A172 (cell line): ENCODE measurements around the gene HIBADH. TPM values are rescaled to one million over a fixed set of nuclear protein-coding genes. Genes with fewer than 3 reads are reported as not detected.
"Not testable (repeated sequence)": the region's sequence is repeated elsewhere in the genome, so short reads cannot be mapped to it uniquely, and the experiment has no call there.

Source experiments
- DNase-seq: peaks from one replicate; pipeline ENCODE4 v3.0.0-alpha.2; 2015; ENCODE audit warnings: low spot score
- total RNA-seq: library from RNA; depleted of rRNA; stranded (reverse); fragments of >200 nt; shearing (Covaris generic); gene quantifications from 2 replicates; pipeline ENCODE4 v1.2.3, GENCODE V29; 2014

The HIBADH gene
- total RNA-seq, 1 experiment from 2014 or later: 123 TPM

GRCh38 chr7:27549606-27550005 lies 113.1 kb downstream of the HIBADH start:
- DNase-seq: no peak

- no peak for DNase-seq
Observed at GRCh38 chr7:27548304-27548703, 114.4 kb downstream of the HIBADH start.

GRCh38 chr7:27547401-27547800 lies 115.3 kb downstream of the HIBADH start:
- DNase-seq: peak; percentile 30

GRCh38 chr7:27546610-27547009 lies 116.1 kb downstream of the HIBADH start:
- DNase-seq: no peak

GRCh38 chr7:27535795-27536194 lies 126.9 kb downstream of the HIBADH start:
- no peak for DNase-seq

GRCh38 chr7:27533652-27534081 lies 129.0 kb downstream of the HIBADH start:
- no peak for DNase-seq

GRCh38 chr7:27532314-27532713 lies 130.4 kb downstream of the HIBADH start:
- no peak for DNase-seq

- DNase-seq: no peak
Observed at GRCh38 chr7:27527348-27527714, 135.4 kb downstream of the HIBADH start.

- DNase-seq: no peak
Observed at GRCh38 chr7:27526611-27527347, 135.9 kb downstream of the HIBADH start.

- DNase-seq: no peak
Observed at GRCh38 chr7:27526131-27526530, 136.6 kb downstream of the HIBADH start.

- no peak for DNase-seq
Observed at GRCh38 chr7:27523321-27523720, 139.4 kb downstream of the HIBADH start.

GRCh38 chr7:27522566-27522965 lies 140.1 kb downstream of the HIBADH start:
- no peak for DNase-seq

GRCh38 chr7:27520815-27521790 lies 141.6 kb downstream of the HIBADH start:
- DNase-seq: no peak

GRCh38 chr7:27519793-27520469 lies 142.8 kb downstream of the HIBADH start:
- no peak for DNase-seq

GRCh38 chr7:27518561-27519350 lies 143.9 kb downstream of the HIBADH start:
- no peak for DNase-seq

- no peak for DNase-seq
Observed at GRCh38 chr7:27516421-27516820, 146.3 kb downstream of the HIBADH start.

GRCh38 chr7:27515933-27516332 lies 146.8 kb downstream of the HIBADH start:
- DNase-seq: no peak

GRCh38 chr7:27514861-27515260 lies 147.8 kb downstream of the HIBADH start:
- no peak for DNase-seq

- DNase-seq: no peak
Observed at GRCh38 chr7:27513885-27514284, 148.8 kb downstream of the HIBADH start.

GRCh38 chr7:27511370-27511769 lies 151.3 kb downstream of the HIBADH start:
- DNase-seq: not testable (repeated sequence)

GRCh38 chr7:27510541-27510940 lies 152.1 kb downstream of the HIBADH start:
- DNase-seq: no peak
